WTC11 (cell line): Measurements from ENCODE around the gene NUDT22. TPM values are rescaled to one million over a fixed set of nuclear protein-coding genes. Genes with fewer than 3 reads are reported as not detected.

Experiments used
- ATAC-seq: fragments of 200-7000 bp; cut with Tn5 transposase; 2 replicates; pipeline ENCODE4 v1.10.0; 2021; ENCODE audit warnings: mild to moderate bottlenecking, moderate library complexity
- CTCF ChIA-PET: fragments of 300-600 bp; sonication (Branson Sonifier 250); formaldehyde crosslinking; loops from one replicate; lab custom pipeline; 2021; ENCODE audit warnings: antibody characterized with exemption; lab: Charles Lee
- POLR2A ChIA-PET: fragments of 350-600 bp; sonication (Branson Sonifier 250); formaldehyde crosslinking; loops from one replicate; lab custom pipeline; 2021; ENCODE audit warnings: antibody characterized with exemption; lab: Charles Lee
- DNase-seq: peaks from one replicate; pipeline ENCODE4 v3.0.0; 2021; ENCODE audit warnings: low spot score
- H3K27ac Mint-ChIP-seq: 2 replicates; pipeline ENCODE4 v1.8.0; 2021; ENCODE audit warnings: mixed read lengths
- H3K27me3 Mint-ChIP-seq: 2 replicates; pipeline ENCODE4 v1.8.0; 2021; ENCODE audit warnings: low read depth, mild to moderate bottlenecking, moderate library complexity, mixed read lengths
- H3K36me3 Mint-ChIP-seq: 2 replicates; pipeline ENCODE4 v1.8.0; 2021; ENCODE audit warnings: mixed read lengths
- H3K4me1 Mint-ChIP-seq: 2 replicates; pipeline ENCODE4 v1.8.0; 2022; ENCODE audit warnings: mixed read lengths
- H3K4me3 Mint-ChIP-seq: 2 replicates; pipeline ENCODE4 v1.8.0; 2021; ENCODE audit warnings: mild to moderate bottlenecking, moderate library complexity, mixed read lengths
- H3K9me3 Mint-ChIP-seq: 2 replicates; pipeline ENCODE4 v1.8.0; 2021; ENCODE audit warnings: mixed read lengths
- ATF1 ChIP-seq: sonication (generic); formaldehyde crosslinking; IDR thresholded peaks from 2 replicates; pipeline ENCODE4 v1.8.1; 2023; ENCODE audit warnings: mild to moderate bottlenecking, moderate library complexity, missing genetic modification reagents
- ELF4 ChIP-seq: sonication (generic); formaldehyde crosslinking; IDR thresholded peaks from 2 replicates; pipeline ENCODE4 v1.8.1; 2022; ENCODE audit warnings: low read depth, mild to moderate bottlenecking, moderate library complexity, missing genetic modification reagents
- ESRRA ChIP-seq: sonication (generic); formaldehyde crosslinking; IDR thresholded peaks from 2 replicates; pipeline ENCODE4 v1.8.1; 2022; ENCODE audit warnings: mild to moderate bottlenecking, missing genetic modification reagents, borderline replicate concordance
- ETV6 ChIP-seq: sonication (generic); formaldehyde crosslinking; IDR thresholded peaks from 2 replicates; pipeline ENCODE4 v1.8.1; 2022; ENCODE audit warnings: mild to moderate bottlenecking, missing genetic modification reagents
- FOXK1 ChIP-seq: sonication (generic); formaldehyde crosslinking; IDR thresholded peaks from 2 replicates; pipeline ENCODE4 v1.8.0; 2022; ENCODE audit warnings: mild to moderate bottlenecking, moderate library complexity, missing genetic modification reagents
- GRHL2 ChIP-seq: fragments of 250-450 bp; sonication (Bioruptor Pico); IDR thresholded peaks from 2 replicates; pipeline ENCODE4 v1.8.0; 2022; ENCODE audit warnings: mild to moderate bottlenecking, moderate library complexity; ENCODE audit not compliant: insufficient replicate concordance, severe bottlenecking
- KAT7 ChIP-seq: sonication (generic); formaldehyde crosslinking; IDR thresholded peaks from 2 replicates; pipeline ENCODE4 v1.8.1; 2023; ENCODE audit warnings: missing genetic modification reagents, mild to moderate bottlenecking, borderline replicate concordance
- MYBL2 ChIP-seq: sonication (generic); formaldehyde crosslinking; IDR thresholded peaks from 2 replicates; pipeline ENCODE4 v1.8.1; 2023; ENCODE audit warnings: mild to moderate bottlenecking, moderate library complexity, missing genetic modification reagents
- SMAD4 ChIP-seq: sonication (generic); formaldehyde crosslinking; IDR thresholded peaks from 2 replicates; pipeline ENCODE4 v1.8.0; 2022; ENCODE audit warnings: mild to moderate bottlenecking, missing genetic modification reagents
- TCF7 ChIP-seq: sonication (generic); formaldehyde crosslinking; IDR thresholded peaks from 2 replicates; pipeline ENCODE4 v1.8.0; 2022; ENCODE audit warnings: mild to moderate bottlenecking, low read depth, missing genetic modification reagents, moderate library complexity
- TEAD4 ChIP-seq: sonication (generic); formaldehyde crosslinking; IDR thresholded peaks from 2 replicates; pipeline ENCODE4 v1.8.0; 2022; ENCODE audit warnings: mild to moderate bottlenecking, missing genetic modification reagents
- TP53 ChIP-seq: sonication (generic); formaldehyde crosslinking; IDR thresholded peaks from 2 replicates; pipeline ENCODE4 v1.8.1; 2023; ENCODE audit warnings: mild to moderate bottlenecking, missing genetic modification reagents
- ZBTB21 ChIP-seq: sonication (generic); formaldehyde crosslinking; IDR thresholded peaks from 2 replicates; pipeline ENCODE4 v1.8.1; 2023; ENCODE audit warnings: mild to moderate bottlenecking, missing genetic modification reagents, borderline replicate concordance
- ZNF396 ChIP-seq: fragments of 250-450 bp; sonication (Bioruptor Pico); IDR thresholded peaks from 2 replicates; pipeline ENCODE4 v1.8.0; 2021; ENCODE audit warnings: mild to moderate bottlenecking, moderate library complexity, borderline replicate concordance
- ZNF416 ChIP-seq: fragments of 250-450 bp; sonication (Bioruptor Pico); IDR thresholded peaks from 2 replicates; pipeline ENCODE4 v1.9.0; 2021; ENCODE audit warnings: mild to moderate bottlenecking, inconsistent platforms
- total RNA-seq: library from RNA; stranded (reverse); gene quantifications from 3 replicates; pipeline ENCODE4 v1.2.3, GENCODE V29; 2021
- TF ChIP-seq, protein P1 (sequence below): fragments of 250-450 bp; sonication (Bioruptor Pico); conservative IDR thresholded peaks from 2 replicates; pipeline ENCODE4 v1.9.0; 2021; ENCODE audit warnings: mild to moderate bottlenecking

Gene NUDT22
- total RNA-seq, 1 experiment from 2014 or later: 64.4 TPM

DNA sequence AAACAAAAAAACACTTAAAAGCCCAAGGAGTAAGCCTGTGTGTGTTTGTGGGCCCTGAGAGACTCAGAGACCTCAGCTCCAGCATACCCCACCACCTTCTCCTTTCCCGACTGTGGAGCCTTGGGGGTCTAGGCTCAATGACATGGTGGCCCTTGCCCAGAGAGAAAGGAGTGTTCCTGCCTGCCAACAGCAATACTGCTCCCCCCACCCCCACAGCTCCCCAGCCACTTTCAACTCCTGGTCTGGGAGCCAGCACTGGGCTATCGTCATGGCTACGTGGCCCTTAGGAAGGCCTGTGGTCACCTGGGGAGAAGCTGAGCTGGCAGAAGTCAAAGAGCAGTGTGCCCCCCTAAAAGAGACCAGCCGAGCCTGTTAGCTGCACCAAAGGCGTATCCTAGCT, 18.0 kb downstream of the NUDT22 start:
- TF ChIP-seq, protein P1, sequence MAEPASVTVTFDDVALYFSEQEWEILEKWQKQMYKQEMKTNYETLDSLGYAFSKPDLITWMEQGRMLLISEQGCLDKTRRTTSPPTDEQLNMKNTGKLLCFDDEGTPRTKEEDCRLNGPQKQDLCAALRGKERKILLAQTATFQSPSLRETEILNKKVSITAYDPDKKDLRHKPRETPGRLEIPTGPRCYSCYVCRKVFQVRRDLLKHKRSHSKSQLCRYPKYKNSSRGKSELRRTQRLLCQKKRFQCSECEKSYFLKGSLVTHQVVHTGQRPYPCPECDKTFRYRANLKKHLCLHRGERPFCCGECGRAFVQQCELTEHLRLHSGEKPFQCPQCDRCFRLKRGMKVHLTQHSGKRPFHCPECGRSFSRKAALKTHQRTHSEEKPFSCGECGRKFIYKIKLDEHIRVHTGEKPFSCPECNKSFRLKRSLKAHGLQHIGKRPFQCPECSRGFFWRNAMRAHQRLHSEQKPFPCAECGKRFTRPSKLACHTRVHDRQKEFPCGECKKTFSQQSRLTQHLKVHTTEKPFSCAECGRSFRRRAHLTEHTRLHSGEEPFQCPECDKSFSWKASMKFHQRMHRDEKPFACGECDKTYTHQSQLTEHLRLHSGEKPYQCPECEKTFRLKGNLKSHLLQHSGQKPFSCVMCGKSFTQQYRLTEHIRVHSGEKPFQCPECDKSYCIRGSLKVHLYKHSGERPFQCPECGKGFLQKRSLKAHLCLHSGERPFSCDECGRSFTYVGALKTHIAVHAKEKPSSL (CRISPR knock-in tag): 0 out of 2 replicates have a peak, but pooled peaks have one; percentile 30
- TF ChIP-seq GRHL2 (CRISPR knock-in tag): no peak
- H3K4me1 Mint-ChIP-seq: peaks cover 44% of the 10 kb centered on the region
- peaks cover 8% of the 10 kb centered on the region for H3K36me3 Mint-ChIP-seq
- POLR2A ChIA-PET: interaction anchor here (0.6 to 1.8 kb wide), 6 partner anchors 15 to 1484 kb away, joined by 3 to 6 read pairs (median 4); partner anchors contain the start of gene TRPT1
- H3K9me3 Mint-ChIP-seq: no peaks in the 10 kb centered on the region
- CTCF ChIA-PET: interaction anchor here (1.1 to 3.8 kb wide), 6 partner anchors 7 to 111 kb away, joined by 4 to 50 read pairs (median 10); partner anchors contain the start of gene PLCB3
- no peaks in the 10 kb centered on the region for H3K27me3 Mint-ChIP-seq
- DNase-seq (no peak), ATAC-seq (no peak)
- H3K4me3 Mint-ChIP-seq: peak overlapping the region; percentile 88
- peak overlapping the region; percentile 83 for H3K27ac Mint-ChIP-seq

DNA sequence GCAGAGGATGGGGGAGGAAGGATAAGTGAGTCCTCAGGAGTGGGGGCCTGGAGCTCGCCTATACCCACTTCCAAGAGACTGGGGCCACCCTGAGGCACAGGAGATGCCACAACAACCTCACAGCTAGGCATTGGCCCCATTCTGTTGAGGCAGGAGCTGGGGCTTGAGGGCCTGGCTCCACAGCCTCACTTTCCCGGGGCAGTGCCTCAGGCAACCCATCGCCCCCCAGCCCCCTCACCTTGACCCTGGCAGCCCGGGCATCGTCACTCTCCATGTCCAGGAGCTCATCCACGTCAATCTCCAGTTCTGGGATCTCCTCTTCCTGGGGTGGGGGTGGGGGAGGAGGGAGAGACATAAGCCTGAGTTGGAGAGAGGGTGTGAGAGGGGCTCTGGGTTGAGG, 18.9 kb downstream of the NUDT22 start:
- Mint-ChIP-seq H3K4me1 (peaks cover 51% of the 10 kb centered on the region), H3K36me3 (peaks cover 8% of the 10 kb centered on the region), H3K9me3 (no peaks in the 10 kb centered on the region), H3K27me3 (no peaks in the 10 kb centered on the region), H3K27ac (no peak overlapping the region), H3K4me3 (peak overlapping the region; percentile 85)
- ATAC-seq: no peak
- CTCF ChIA-PET: interaction anchor here (1.9 to 3.2 kb wide), 5 partner anchors 19 to 110 kb away, joined by 5 to 14 read pairs (median 8); partner anchors contain the start of genes NUDT22 and TRPT1
- POLR2A ChIA-PET: interaction anchor here (0.8 to 1.9 kb wide), 5 partner anchors 22 to 96 kb away, joined by 3 to 6 read pairs (median 4); partner anchors contain the start of genes ESRRA and STIP1
- TF ChIP-seq, protein P1 (CRISPR knock-in tag): no peak
- TF ChIP-seq KAT7 (CRISPR knock-in tag) (no peak), ATF1 (no peak), TCF7 (CRISPR knock-in tag) (no peak), ZBTB21 (CRISPR knock-in tag) (no peak), ZNF416 (CRISPR knock-in tag) (no peak), FOXK1 (CRISPR knock-in tag) (0 out of 2 replicates have a peak, but pooled peaks have one; percentile 38), TP53 (CRISPR knock-in tag) (no peak), ETV6 (CRISPR knock-in tag) (0 out of 2 replicates have a peak, but pooled peaks have one; percentile 23), ELF4 (CRISPR knock-in tag) (no peak), ZNF396 (no peak), TEAD4 (no peak), SMAD4 (no peak)
- no peak for DNase-seq

DNA sequence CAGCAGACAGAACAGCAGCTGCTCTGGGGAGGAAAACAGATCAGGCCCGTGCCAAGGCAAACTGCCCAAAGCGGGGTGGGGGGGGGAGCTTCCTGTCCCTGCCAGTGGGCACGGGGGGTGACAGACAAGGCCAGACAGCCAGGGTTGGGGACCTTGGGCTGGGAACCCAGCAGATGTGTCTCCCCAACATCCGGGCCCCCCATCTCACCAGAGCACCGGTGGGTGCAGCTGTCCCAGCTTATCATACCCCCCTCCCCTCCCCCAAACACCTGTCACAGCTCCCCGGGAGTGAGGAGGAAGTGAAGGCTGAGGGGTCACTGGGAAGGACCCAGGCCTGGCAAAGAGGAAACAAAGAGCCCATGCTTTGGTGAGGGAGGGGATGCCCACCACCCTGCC, 19.3 kb downstream of the NUDT22 start:
- peaks cover 8% of the 10 kb centered on the region for H3K36me3 Mint-ChIP-seq
- TF ChIP-seq MYBL2: no peak
- TF ChIP-seq ESRRA (CRISPR knock-in tag): 0 out of 2 replicates have a peak, but pooled peaks have one; percentile 7
- POLR2A ChIA-PET: interaction anchor here (0.8 to 1.9 kb wide), 5 partner anchors 22 to 60 kb away, joined by 3 to 7 read pairs (median 4); partner anchors contain the start of genes ESRRA and STIP1
- peaks cover 49% of the 10 kb centered on the region for H3K4me1 Mint-ChIP-seq
- CTCF ChIA-PET: interaction anchor here (0.7 to 3.2 kb wide), 5 partner anchors 20 to 86 kb away, joined by 3 to 14 read pairs (median 7); partner anchors contain the start of genes NUDT22 and TRPT1
- DNase-seq: no peak
- H3K27me3 Mint-ChIP-seq: no peaks in the 10 kb centered on the region
- H3K27ac Mint-ChIP-seq: no peak overlapping the region
- peak overlapping the region; percentile 85 for H3K4me3 Mint-ChIP-seq
- no peaks in the 10 kb centered on the region for H3K9me3 Mint-ChIP-seq
- ATAC-seq: no peak
